Endothelial cell of umbilical vein (primary cell): ENCODE measurements around the gene TSSK6. TPM values are rescaled to one million over a fixed set of nuclear protein-coding genes. Genes with fewer than 3 reads are reported as not detected.

Source experiments
- BruUV-seq: library from RNA; stranded (reverse); fragments of 400-500 nt; replicated peaks from 2 replicates; lab custom pipeline; 2021; lab: Mats Ljungman, UMichigan
- CTCF ChIA-PET: fragments of 300-600, 350-600 bp; sonication (Branson Sonifier 250); formaldehyde crosslinking; loops from one replicate; lab custom pipeline; 2021; ENCODE audit warnings: antibody characterized with exemption, inconsistent platforms; lab: Charles Lee
- POLR2A ChIA-PET: fragments of 300-600, 350-600 bp; sonication (Branson Sonifier 250); formaldehyde crosslinking; loops from one replicate; lab custom pipeline; 2021; ENCODE audit warnings: antibody characterized with exemption, inconsistent platforms; lab: Charles Lee
- DNase-seq: peaks from one replicate; pipeline ENCODE4 v3.0.0-alpha.2; 2011; ENCODE audit warnings: low read depth, low spot score
- FAIRE-seq: peaks from 2 replicates; lab custom pipeline; 2011; peaks lifted over from hg19 to GRCh38; lab: Jason Lieb, UNC
- H2AFZ ChIP-seq: 2 replicates; pipeline ENCODE4 v1.6.0; 2012; ENCODE audit warnings: low read depth, low read length, control low read depth, inconsistent platforms
- H3K27ac ChIP-seq: 2 replicates; pipeline ENCODE4 v1.5.1; 2011; ENCODE audit warnings: low read depth, mild to moderate bottlenecking, control low read depth, low read length, moderate library complexity; ENCODE audit not compliant: insufficient read depth
- H3K27me3 ChIP-seq, 2 experiments: 2 replicates each; pipeline versions ENCODE4 v1.6.0 to v1.6.1; 2011; ENCODE audit warnings: low read length in 2 of 2, mixed read lengths in 1 of 2; ENCODE audit not compliant: control insufficient read depth in 2 of 2, insufficient read depth in 2 of 2
- H3K36me3 ChIP-seq, 2 experiments: 2 replicates in 1 of 2; 3 replicates in 1 of 2; pipeline ENCODE4 v1.5.1; 2011; ENCODE audit warnings: low read length in 2 of 2, mild to moderate bottlenecking in 1 of 2, moderate library complexity in 1 of 2; ENCODE audit not compliant: control insufficient read depth in 2 of 2, insufficient read depth in 2 of 2; ENCODE audit errors: extremely low read depth in 1 of 2
- H3K4me1 ChIP-seq: 3 replicates; pipeline ENCODE4 v1.5.1; 2011; ENCODE audit warnings: mild to moderate bottlenecking, low read length; ENCODE audit not compliant: control insufficient read depth, insufficient read depth; ENCODE audit errors: extremely low read depth
- H3K4me2 ChIP-seq: 2 replicates; pipeline ENCODE4 v1.6.1; 2011; ENCODE audit warnings: low read length, control low read depth, mixed read lengths; ENCODE audit not compliant: insufficient read depth
- H3K4me3 ChIP-seq, 3 experiments: fragments of 200-600 bp in 1 of 3; sonication (generic), shearing (Covaris generic) in 1 of 3; replicated peaks in 1 of 3; 2 replicates each; pipeline ENCODE4 v1.5.1; 2011 to 2016; ENCODE audit warnings: control low read depth in 3 of 3, low read length in 3 of 3, mild to moderate bottlenecking in 2 of 3, inconsistent platforms in 1 of 3, low read depth in 1 of 3, moderate library complexity in 1 of 3; ENCODE audit not compliant: insufficient read depth in 1 of 3
- H3K79me2 ChIP-seq: 2 replicates; pipeline ENCODE4 v1.6.0; 2012; ENCODE audit warnings: low read length, inconsistent platforms; ENCODE audit not compliant: control insufficient read depth, insufficient read depth
- H3K9ac ChIP-seq: replicated peaks from 2 replicates; pipeline ENCODE3; 2011; ENCODE audit warnings: low read length, control low read depth; ENCODE audit not compliant: insufficient read depth; ENCODE audit errors: extremely low read depth
- H3K9me1 ChIP-seq: replicated peaks from 3 replicates; pipeline ENCODE4 v1.6.0; 2011; ENCODE audit warnings: mild to moderate bottlenecking, low read length; ENCODE audit not compliant: control insufficient read depth, insufficient read depth; ENCODE audit errors: extremely low read depth
- H3K9me3 ChIP-seq: replicated peaks from 2 replicates; pipeline ENCODE4 v1.5.1; 2012; ENCODE audit warnings: low read length, inconsistent platforms; ENCODE audit not compliant: control insufficient read depth, insufficient read depth
- H4K20me1 ChIP-seq: replicated peaks from 2 replicates; pipeline ENCODE3; 2011; ENCODE audit warnings: mild to moderate bottlenecking, low read length; ENCODE audit not compliant: control insufficient read depth, insufficient read depth; ENCODE audit errors: extremely low read depth
- EZH2 ChIP-seq: IDR thresholded peaks from 2 replicates; pipeline ENCODE4 v1.6.1; 2012; ENCODE audit warnings: borderline replicate concordance, low read depth, mild to moderate bottlenecking, moderate library complexity, low read length, inconsistent platforms; ENCODE audit not compliant: severe bottlenecking
- FOS ChIP-seq: IDR thresholded peaks from 2 replicates; pipeline ENCODE4 v1.6.1; 2011; ENCODE audit warnings: mild to moderate bottlenecking, low read length, moderate library complexity, borderline replicate concordance; ENCODE audit not compliant: insufficient read depth
- GATA2 ChIP-seq: IDR thresholded peaks from 2 replicates; pipeline ENCODE4 v1.7.0; 2011; ENCODE audit warnings: low read depth, mild to moderate bottlenecking, moderate library complexity, mixed read lengths, low read length; ENCODE audit not compliant: insufficient read length, insufficient read depth
- JUN ChIP-seq: IDR thresholded peaks from 2 replicates; pipeline ENCODE4 v1.6.1; 2011; ENCODE audit warnings: borderline replicate concordance, low read depth; ENCODE audit not compliant: insufficient read length, insufficient read depth
- MYC ChIP-seq: IDR thresholded peaks from one replicate; pipeline ENCODE4 v1.6.1; 2011; ENCODE audit warnings: mild to moderate bottlenecking, low read depth, low read length
- POLR2AphosphoS5 ChIP-seq: IDR thresholded peaks from 2 replicates; pipeline ENCODE4 v1.6.1; 2012; ENCODE audit warnings: low read depth, mild to moderate bottlenecking, control low read depth, low read length, moderate library complexity; ENCODE audit not compliant: insufficient read depth
- dilution Hi-C: fragments of 300-500 bp; cut with MboI; formaldehyde crosslinking; loops from one replicate; pipeline ENCODE4 v1.15.0; 2019; ENCODE audit warnings: low sequenced_read_pairs; ENCODE audit not compliant: extremely low pct_ligation_motif_present
- intact Hi-C: fragments of 100-400 bp; cut with micrococcal nuclease; formaldehyde crosslinking; loops from one replicate; pipeline ENCODE4 v1.10.0; 2022
- polyA plus RNA-seq, 4 experiments: library from polyadenylated mRNA; depleted of rRNA in 3 of 4; stranded (reverse) in 3 of 4; unstranded in 1 of 4; fragments of >200 nt; gene quantifications; 2 replicates each; pipeline versions ENCODE4 v1.2.1 to v1.2.3, GENCODE V29; 2011 to 2012; ENCODE audit warnings: missing spikeins in 1 of 4
- total RNA-seq: library from RNA; stranded (reverse); gene quantifications from 2 replicates; pipeline ENCODE4 v1.2.3, GENCODE V29; 2021
- TF ChIP-seq, protein P1 (sequence below), 2 donors: IDR thresholded peaks; 1 replicate in 1 of 2; 2 replicates in 1 of 2; pipeline ENCODE4 v1.5.1; 2011; ENCODE audit warnings: low read length in 2 of 2, mild to moderate bottlenecking in 2 of 2, moderate library complexity in 2 of 2, control low read depth in 1 of 2, inconsistent platforms in 1 of 2, low read depth in 1 of 2; ENCODE audit not compliant: insufficient read depth in 1 of 2; ENCODE audit errors: extremely low read depth in 1 of 2
- TF ChIP-seq, protein P2 (sequence below): IDR thresholded peaks from 2 replicates; pipeline ENCODE4 v1.6.1; 2011; ENCODE audit not compliant: insufficient read depth, insufficient read length

TSSK6 gene
- total and polyA plus RNA-seq, 2 donors (not counting 3 experiments of a cell fraction or from before 2014, with no cell fraction given) = 0.76 to 0.82 TPM

DNA sequence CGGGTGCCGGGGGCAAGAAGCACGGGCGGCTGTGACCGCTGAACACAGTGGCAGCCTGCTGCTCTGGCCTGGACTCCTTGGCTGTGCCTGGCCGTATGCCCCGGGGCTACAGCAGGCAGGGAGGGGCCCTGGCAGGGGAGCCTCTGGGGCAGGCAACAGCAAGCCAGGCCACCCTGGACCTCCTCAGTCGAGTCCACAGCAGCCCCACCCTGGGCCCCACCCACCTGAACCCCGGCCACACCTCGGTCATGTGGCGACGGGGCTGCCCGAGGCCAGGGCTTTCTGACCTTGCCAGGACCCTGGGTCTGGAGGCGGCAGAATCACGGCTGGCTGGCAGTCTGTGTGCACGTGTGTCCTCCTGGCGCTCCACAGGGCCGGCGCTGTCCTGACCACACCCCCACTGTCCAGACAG, 31.4 kb upstream of the TSSK6 start:
- intact Hi-C loops = no loop called here
- Histone ChIP-seq H3K9me1 (no peaks in the 10 kb centered on the region), H3K4me3 (no peak overlapping the region), H3K27me3 (no peaks in the 10 kb centered on the region), H3K36me3 (no peaks in the 10 kb centered on the region), H3K79me2 (no peaks in the 10 kb centered on the region), H3K4me2 (no peak overlapping the region), H4K20me1 (no peaks in the 10 kb centered on the region), H3K9ac (no peak overlapping the region), H3K4me1 (no peaks in the 10 kb centered on the region), H3K27ac (no peak overlapping the region), H2AFZ (no peak overlapping the region), H3K9me3 (no peaks in the 10 kb centered on the region)
- TF ChIP-seq EZH2 = no peak
- CTCF ChIA-PET = interaction anchor here (1.7 kb wide), 1 partner anchor 15 kb away, joined by 14 read pairs; no protein-coding TSS in a partner anchor
- no TSS peak for BruUV-seq
- POLR2A ChIA-PET = no interaction called here
- DNase-seq (no peak), FAIRE-seq (no peak)
- dilution Hi-C loops = no loop called here

DNA sequence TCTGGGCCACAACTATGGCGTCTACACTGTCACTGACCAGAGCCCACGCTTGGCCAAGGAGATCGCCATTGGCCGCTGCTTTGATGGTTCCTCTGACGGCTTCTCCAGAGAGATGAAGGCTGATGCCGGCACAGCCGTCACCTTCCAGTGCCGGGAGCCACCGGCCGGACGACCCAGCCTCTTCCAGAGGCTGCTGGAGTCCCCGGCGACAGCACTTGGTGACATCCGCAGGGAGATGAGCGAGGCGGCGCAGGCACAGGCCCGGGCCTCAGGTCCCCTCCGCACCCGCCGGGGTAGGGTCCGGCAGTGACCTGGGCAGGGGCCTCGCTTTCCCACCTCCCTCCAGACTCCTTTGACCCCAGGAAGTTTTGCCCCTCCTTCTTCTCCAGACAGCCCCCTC, 30.4 kb upstream of the TSSK6 start:
- TF ChIP-seq JUN (no peak), EZH2 (no peak), POLR2AphosphoS5 (no peak), MYC (no peak), FOS (no peak), GATA2 (no peak)
- TF ChIP-seq, protein P1, sequence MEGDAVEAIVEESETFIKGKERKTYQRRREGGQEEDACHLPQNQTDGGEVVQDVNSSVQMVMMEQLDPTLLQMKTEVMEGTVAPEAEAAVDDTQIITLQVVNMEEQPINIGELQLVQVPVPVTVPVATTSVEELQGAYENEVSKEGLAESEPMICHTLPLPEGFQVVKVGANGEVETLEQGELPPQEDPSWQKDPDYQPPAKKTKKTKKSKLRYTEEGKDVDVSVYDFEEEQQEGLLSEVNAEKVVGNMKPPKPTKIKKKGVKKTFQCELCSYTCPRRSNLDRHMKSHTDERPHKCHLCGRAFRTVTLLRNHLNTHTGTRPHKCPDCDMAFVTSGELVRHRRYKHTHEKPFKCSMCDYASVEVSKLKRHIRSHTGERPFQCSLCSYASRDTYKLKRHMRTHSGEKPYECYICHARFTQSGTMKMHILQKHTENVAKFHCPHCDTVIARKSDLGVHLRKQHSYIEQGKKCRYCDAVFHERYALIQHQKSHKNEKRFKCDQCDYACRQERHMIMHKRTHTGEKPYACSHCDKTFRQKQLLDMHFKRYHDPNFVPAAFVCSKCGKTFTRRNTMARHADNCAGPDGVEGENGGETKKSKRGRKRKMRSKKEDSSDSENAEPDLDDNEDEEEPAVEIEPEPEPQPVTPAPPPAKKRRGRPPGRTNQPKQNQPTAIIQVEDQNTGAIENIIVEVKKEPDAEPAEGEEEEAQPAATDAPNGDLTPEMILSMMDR (IDR thresholded peaks at IDR 0.05; ENCODE audit: extremely low read depth in 1 of 2, insufficient read depth in 1 of 2, low read depth in 1 of 2, low read length in 2 of 2) = no peak
- TF ChIP-seq, protein P2, sequence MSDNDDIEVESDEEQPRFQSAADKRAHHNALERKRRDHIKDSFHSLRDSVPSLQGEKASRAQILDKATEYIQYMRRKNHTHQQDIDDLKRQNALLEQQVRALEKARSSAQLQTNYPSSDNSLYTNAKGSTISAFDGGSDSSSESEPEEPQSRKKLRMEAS = no peak
- Histone ChIP-seq H4K20me1 (no peaks in the 10 kb centered on the region), H3K4me1 (no peaks in the 10 kb centered on the region), H3K27ac (no peak overlapping the region), H3K4me3 (no peak overlapping the region), H3K9me1 (no peaks in the 10 kb centered on the region), H3K27me3 (peaks cover 2 to 3% of the 10 kb centered on the region in 2 experiments), H3K36me3 (no peaks in the 10 kb centered on the region), H3K9me3 (no peaks in the 10 kb centered on the region), H3K4me2 (no peak overlapping the region), H3K9ac (no peak overlapping the region), H2AFZ (no peak overlapping the region), H3K79me2 (no peaks in the 10 kb centered on the region)
- no TSS peak for BruUV-seq
- POLR2A ChIA-PET = no interaction called here
- CTCF ChIA-PET = no interaction called here
- intact Hi-C loops (no loop called here), dilution Hi-C loops (no loop called here)
- FAIRE-seq = no peak
- no peak for DNase-seq
